ENCODE results near the gene METTL25B.

The METTL25B gene

DNA sequence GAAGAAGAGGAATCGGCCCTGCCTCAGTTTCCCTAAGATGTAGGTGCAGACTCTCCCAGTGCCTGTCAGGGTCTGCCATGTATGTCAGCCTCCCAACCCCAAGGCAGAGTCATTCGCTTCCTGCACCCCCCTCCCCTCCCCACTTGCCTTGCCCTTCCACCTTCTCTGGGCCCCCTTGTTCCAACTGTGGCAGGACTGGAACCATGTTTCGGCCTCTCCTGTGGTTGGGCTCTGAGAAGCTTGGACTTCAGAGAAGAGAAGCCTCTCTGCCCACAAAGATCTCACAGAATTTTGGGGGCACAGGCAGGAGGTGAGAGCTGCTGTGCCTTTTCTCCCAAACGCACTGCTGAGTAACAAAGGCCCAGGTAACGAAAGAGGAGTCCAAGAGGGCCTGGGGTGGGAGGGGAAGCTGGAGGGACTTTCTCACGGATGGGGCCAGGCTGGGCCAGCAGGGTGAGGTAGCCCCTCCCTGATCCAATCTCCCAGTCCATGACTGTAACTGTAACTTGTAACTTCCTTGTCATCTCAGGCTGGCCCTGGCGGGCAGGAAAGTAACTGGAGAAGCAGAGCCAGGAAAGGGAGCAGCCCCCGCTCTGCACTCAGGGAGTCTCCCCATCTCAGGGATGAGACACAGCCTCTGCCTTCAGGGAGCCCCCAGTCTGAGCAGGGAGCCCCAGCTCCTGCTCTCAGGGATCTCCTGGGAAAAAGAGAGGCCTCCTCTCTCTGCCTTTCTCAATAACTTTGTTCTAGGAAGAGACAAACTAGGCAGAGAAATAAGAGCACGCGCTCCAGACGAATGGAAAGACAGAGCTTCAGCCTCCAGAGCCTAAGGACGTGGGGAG, 34.2 kb upstream of the METTL25B start:
- TF ChIP-seq, protein P1, sequence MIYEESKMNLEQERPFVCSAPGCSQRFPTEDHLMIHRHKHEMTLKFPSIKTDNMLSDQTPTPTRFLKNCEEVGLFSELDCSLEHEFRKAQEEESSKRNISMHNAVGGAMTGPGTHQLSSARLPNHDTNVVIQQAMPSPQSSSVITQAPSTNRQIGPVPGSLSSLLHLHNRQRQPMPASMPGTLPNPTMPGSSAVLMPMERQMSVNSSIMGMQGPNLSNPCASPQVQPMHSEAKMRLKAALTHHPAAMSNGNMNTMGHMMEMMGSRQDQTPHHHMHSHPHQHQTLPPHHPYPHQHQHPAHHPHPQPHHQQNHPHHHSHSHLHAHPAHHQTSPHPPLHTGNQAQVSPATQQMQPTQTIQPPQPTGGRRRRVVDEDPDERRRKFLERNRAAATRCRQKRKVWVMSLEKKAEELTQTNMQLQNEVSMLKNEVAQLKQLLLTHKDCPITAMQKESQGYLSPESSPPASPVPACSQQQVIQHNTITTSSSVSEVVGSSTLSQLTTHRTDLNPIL (CRISPR knock-in tag; IDR thresholded peaks at IDR 0.05; ENCODE audit: low read depth) = no peak
- no peak for TF ChIP-seq CSDC2 (CRISPR knock-in tag; IDR thresholded peaks at IDR 0.05)
- TF ChIP-seq, protein P2, sequence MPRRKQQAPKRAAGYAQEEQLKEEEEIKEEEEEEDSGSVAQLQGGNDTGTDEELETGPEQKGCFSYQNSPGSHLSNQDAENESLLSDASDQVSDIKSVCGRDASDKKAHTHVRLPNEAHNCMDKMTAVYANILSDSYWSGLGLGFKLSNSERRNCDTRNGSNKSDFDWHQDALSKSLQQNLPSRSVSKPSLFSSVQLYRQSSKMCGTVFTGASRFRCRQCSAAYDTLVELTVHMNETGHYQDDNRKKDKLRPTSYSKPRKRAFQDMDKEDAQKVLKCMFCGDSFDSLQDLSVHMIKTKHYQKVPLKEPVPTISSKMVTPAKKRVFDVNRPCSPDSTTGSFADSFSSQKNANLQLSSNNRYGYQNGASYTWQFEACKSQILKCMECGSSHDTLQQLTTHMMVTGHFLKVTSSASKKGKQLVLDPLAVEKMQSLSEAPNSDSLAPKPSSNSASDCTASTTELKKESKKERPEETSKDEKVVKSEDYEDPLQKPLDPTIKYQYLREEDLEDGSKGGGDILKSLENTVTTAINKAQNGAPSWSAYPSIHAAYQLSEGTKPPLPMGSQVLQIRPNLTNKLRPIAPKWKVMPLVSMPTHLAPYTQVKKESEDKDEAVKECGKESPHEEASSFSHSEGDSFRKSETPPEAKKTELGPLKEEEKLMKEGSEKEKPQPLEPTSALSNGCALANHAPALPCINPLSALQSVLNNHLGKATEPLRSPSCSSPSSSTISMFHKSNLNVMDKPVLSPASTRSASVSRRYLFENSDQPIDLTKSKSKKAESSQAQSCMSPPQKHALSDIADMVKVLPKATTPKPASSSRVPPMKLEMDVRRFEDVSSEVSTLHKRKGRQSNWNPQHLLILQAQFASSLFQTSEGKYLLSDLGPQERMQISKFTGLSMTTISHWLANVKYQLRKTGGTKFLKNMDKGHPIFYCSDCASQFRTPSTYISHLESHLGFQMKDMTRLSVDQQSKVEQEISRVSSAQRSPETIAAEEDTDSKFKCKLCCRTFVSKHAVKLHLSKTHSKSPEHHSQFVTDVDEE (CRISPR knock-in tag; IDR thresholded peaks at IDR 0.05) = no peak
- TF ChIP-seq ISL1 (CRISPR knock-in tag; IDR thresholded peaks at IDR 0.05) = no peak
- TF ChIP-seq ARNTL (CRISPR knock-in tag; IDR thresholded peaks at IDR 0.05; ENCODE audit: borderline replicate concordance, low read depth) = no peak
- TF ChIP-seq PPARA (CRISPR knock-in tag; IDR thresholded peaks at IDR 0.05; ENCODE audit: borderline replicate concordance) = no peak
- TF ChIP-seq GLIS3 (CRISPR knock-in tag; IDR thresholded peaks at IDR 0.05) = no peak
- TF ChIP-seq, protein P3, sequence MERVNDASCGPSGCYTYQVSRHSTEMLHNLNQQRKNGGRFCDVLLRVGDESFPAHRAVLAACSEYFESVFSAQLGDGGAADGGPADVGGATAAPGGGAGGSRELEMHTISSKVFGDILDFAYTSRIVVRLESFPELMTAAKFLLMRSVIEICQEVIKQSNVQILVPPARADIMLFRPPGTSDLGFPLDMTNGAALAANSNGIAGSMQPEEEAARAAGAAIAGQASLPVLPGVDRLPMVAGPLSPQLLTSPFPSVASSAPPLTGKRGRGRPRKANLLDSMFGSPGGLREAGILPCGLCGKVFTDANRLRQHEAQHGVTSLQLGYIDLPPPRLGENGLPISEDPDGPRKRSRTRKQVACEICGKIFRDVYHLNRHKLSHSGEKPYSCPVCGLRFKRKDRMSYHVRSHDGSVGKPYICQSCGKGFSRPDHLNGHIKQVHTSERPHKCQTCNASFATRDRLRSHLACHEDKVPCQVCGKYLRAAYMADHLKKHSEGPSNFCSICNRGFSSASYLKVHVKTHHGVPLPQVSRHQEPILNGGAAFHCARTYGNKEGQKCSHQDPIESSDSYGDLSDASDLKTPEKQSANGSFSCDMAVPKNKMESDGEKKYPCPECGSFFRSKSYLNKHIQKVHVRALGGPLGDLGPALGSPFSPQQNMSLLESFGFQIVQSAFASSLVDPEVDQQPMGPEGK (CRISPR knock-in tag; IDR thresholded peaks at IDR 0.05; ENCODE audit: borderline replicate concordance) = no peak
- no peak for TF ChIP-seq ZNF8 (CRISPR knock-in tag; IDR thresholded peaks at IDR 0.05)
- no peak for TF ChIP-seq ZC3H10 (CRISPR knock-in tag; IDR thresholded peaks at IDR 0.05)
- TF ChIP-seq SNAI2 (CRISPR knock-in tag; IDR thresholded peaks at IDR 0.05) = no peak
- no peak for TF ChIP-seq ESRRG (CRISPR knock-in tag; IDR thresholded peaks at IDR 0.05)
- TF ChIP-seq, protein P4, sequence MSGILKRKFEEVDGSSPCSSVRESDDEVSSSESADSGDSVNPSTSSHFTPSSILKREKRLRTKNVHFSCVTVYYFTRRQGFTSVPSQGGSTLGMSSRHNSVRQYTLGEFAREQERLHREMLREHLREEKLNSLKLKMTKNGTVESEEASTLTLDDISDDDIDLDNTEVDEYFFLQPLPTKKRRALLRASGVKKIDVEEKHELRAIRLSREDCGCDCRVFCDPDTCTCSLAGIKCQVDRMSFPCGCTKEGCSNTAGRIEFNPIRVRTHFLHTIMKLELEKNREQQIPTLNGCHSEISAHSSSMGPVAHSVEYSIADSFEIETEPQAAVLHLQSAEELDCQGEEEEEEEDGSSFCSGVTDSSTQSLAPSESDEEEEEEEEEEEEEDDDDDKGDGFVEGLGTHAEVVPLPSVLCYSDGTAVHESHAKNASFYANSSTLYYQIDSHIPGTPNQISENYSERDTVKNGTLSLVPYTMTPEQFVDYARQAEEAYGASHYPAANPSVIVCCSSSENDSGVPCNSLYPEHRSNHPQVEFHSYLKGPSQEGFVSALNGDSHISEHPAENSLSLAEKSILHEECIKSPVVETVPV (CRISPR knock-in tag; IDR thresholded peaks at IDR 0.05) = no peak
- TF ChIP-seq OSR1 (CRISPR knock-in tag; IDR thresholded peaks at IDR 0.05) = no peak
- TF ChIP-seq ZNF565 (CRISPR knock-in tag; conservative IDR thresholded peaks at IDR 0.05; ENCODE audit: low read depth) = no peak
- no peak for TF ChIP-seq ZFP30 (CRISPR knock-in tag; IDR thresholded peaks at IDR 0.05)
- no peak for TF ChIP-seq ZNF70 (CRISPR knock-in tag; IDR thresholded peaks at IDR 0.05)
- TF ChIP-seq BACH2 (CRISPR knock-in tag; IDR thresholded peaks at IDR 0.05; ENCODE audit: borderline replicate concordance) = no peak
- ATAC-seq = peak; percentile 43

DNA sequence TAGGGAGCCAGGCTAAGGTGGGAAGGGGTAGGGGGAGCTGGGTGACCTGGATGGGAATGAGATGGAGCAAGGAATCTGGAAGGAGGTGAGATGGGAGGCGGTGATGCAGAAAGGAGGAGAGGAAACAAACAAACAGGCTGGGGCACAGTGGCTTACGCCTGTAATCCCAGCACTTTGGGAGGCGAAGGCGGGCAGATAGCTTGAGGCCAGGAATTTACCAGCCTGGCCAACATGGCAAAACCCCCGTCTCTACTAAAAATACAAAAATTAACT, 33.6 kb upstream of the METTL25B start:
- ATAC-seq = no peak
- TF ChIP-seq, protein P4 (CRISPR knock-in tag; IDR thresholded peaks at IDR 0.05) = no peak
- TF ChIP-seq ZNF565 (CRISPR knock-in tag; conservative IDR thresholded peaks at IDR 0.05; ENCODE audit: low read depth) (no peak), OSR1 (CRISPR knock-in tag; IDR thresholded peaks at IDR 0.05) (no peak), RARB (CRISPR knock-in tag; IDR thresholded peaks at IDR 0.05) (no peak), ZFP3 (CRISPR knock-in tag; IDR thresholded peaks at IDR 0.05) (no peak), TCF4 (CRISPR knock-in tag; IDR thresholded peaks at IDR 0.05; ENCODE audit: borderline replicate concordance) (no peak), ZNF70 (CRISPR knock-in tag; IDR thresholded peaks at IDR 0.05) (no peak), ZC3H10 (CRISPR knock-in tag; IDR thresholded peaks at IDR 0.05) (no peak), ZFP30 (CRISPR knock-in tag; IDR thresholded peaks at IDR 0.05) (no peak), ESRRG (CRISPR knock-in tag; IDR thresholded peaks at IDR 0.05) (no peak)
- TF ChIP-seq, protein P1 (CRISPR knock-in tag; IDR thresholded peaks at IDR 0.05; ENCODE audit: low read depth) = no peak
- TF ChIP-seq, protein P3 (CRISPR knock-in tag; IDR thresholded peaks at IDR 0.05; ENCODE audit: borderline replicate concordance) = no peak
- TF ChIP-seq, protein P2 (CRISPR knock-in tag; IDR thresholded peaks at IDR 0.05) = no peak
